Left ventricle myocardium inferior (tissue), 1 donor: Measurements from ENCODE around the gene ATXN1. TPM values are rescaled to one million over a fixed set of nuclear protein-coding genes. Genes with fewer than 3 reads are reported as not detected.

Experiments
- DNase-seq: peaks from one replicate; pipeline ENCODE4 v3.0.0-alpha.2; 2020
- H3K27ac ChIP-seq: fragments of 200-600 bp; replicated peaks from 2 replicates; pipeline ENCODE4 v1.8.0; 2021
- H3K27me3 ChIP-seq: fragments of 200-600 bp; 2 replicates; pipeline ENCODE4 v1.8.0; 2021; ENCODE audit warnings: low read depth
- H3K36me3 ChIP-seq: fragments of 200-600 bp; 2 replicates; pipeline ENCODE4 v1.8.0; 2021
- H3K4me1 ChIP-seq: fragments of 200-600 bp; 2 replicates; pipeline ENCODE4 v1.8.0; 2021
- H3K4me3 ChIP-seq: fragments of 200-600 bp; 2 replicates; pipeline ENCODE4 v1.8.0; 2021; ENCODE audit warnings: mild to moderate bottlenecking, moderate library complexity
- H3K9me3 ChIP-seq: fragments of 200-600 bp; replicated peaks from 2 replicates; pipeline ENCODE4 v1.8.0; 2021
- CTCF ChIP-seq: fragments of 200-600 bp; IDR thresholded peaks from 2 replicates; pipeline ENCODE4 v1.8.0; 2021; ENCODE audit warnings: antibody characterized with exemption, mild to moderate bottlenecking, borderline replicate concordance
- intact Hi-C: fragments of 100-400 bp; cut with micrococcal nuclease; formaldehyde crosslinking; loops from one replicate; pipeline ENCODE4 v1.11.0; 2022
- total RNA-seq: library from RNA; stranded (reverse); fragmentation: NEBNext Ultra II Directional; extraction: Animal tissue kit (Norgen Biotek cat#: 25700); gene quantifications from one replicate; pipeline ENCODE4 v1.2.1, GENCODE V29; 2021
- donor health status: DM: no; HTN: yes; CAD: no; lungs with severe emphysema.

ATXN1 gene
- total RNA-seq, 1 donor from 2014 or later = 41.5 TPM

GRCh38 chr6:16654701-16655100 lies 106.6 kb downstream of the ATXN1 start:
- TF ChIP-seq CTCF = no peak
- Histone ChIP-seq H3K4me1 (peaks cover 23% of the 10 kb centered on the region), H3K4me3 (no peak overlapping the region), H3K27me3 (no peaks in the 10 kb centered on the region), H3K9me3 (no peaks in the 10 kb centered on the region), H3K36me3 (peaks cover 5% of the 10 kb centered on the region), H3K27ac (no peak overlapping the region)
- intact Hi-C loops = no loop called here
- no peak for DNase-seq

- no peak overlapping the region for H3K27ac ChIP-seq
- no peak overlapping the region for H3K4me3 ChIP-seq
- no peaks in the 10 kb centered on the region for H3K9me3 ChIP-seq
- peaks cover 8% of the 10 kb centered on the region for H3K4me1 ChIP-seq
- no peaks in the 10 kb centered on the region for H3K27me3 ChIP-seq
- H3K36me3 ChIP-seq = peaks cover 5% of the 10 kb centered on the region
- intact Hi-C loops = no loop called here
- DNase-seq = no peak
- no peak for TF ChIP-seq CTCF
These were observed 108.0 kb downstream of the ATXN1 start for GRCh38 chr6:16653226-16653625.

- H3K4me3 ChIP-seq = no peak overlapping the region
- no peaks in the 10 kb centered on the region for H3K4me1 ChIP-seq
- no peak overlapping the region for H3K27ac ChIP-seq
- no peak for DNase-seq
- H3K36me3 ChIP-seq = peaks cover 5% of the 10 kb centered on the region
- no peaks in the 10 kb centered on the region for H3K27me3 ChIP-seq
- intact Hi-C loops = no loop called here
- no peak for TF ChIP-seq CTCF
- H3K9me3 ChIP-seq = no peaks in the 10 kb centered on the region
These were observed 109.4 kb downstream of the ATXN1 start for GRCh38 chr6:16651871-16652270.

- DNase-seq = no peak
These were observed 111.4 kb downstream of the ATXN1 start for GRCh38 chr6:16649890-16650289.

GRCh38 chr6:16649241-16649640 lies 112.0 kb downstream of the ATXN1 start:
- TF ChIP-seq CTCF = no peak
- Histone ChIP-seq H3K27me3 (no peaks in the 10 kb centered on the region), H3K9me3 (no peaks in the 10 kb centered on the region), H3K27ac (no peak overlapping the region), H3K36me3 (peaks cover 13% of the 10 kb centered on the region), H3K4me3 (no peak overlapping the region), H3K4me1 (no peaks in the 10 kb centered on the region)
- no peak for DNase-seq
- intact Hi-C loops = no loop called here

More at GRCh38 chr6:16649890-16650289, 111.4 kb downstream of the ATXN1 start:
- no peak for TF ChIP-seq CTCF
- Histone ChIP-seq H3K27me3 (no peaks in the 10 kb centered on the region), H3K4me1 (no peaks in the 10 kb centered on the region), H3K9me3 (no peaks in the 10 kb centered on the region), H3K36me3 (peaks cover 7% of the 10 kb centered on the region), H3K27ac (no peak overlapping the region), H3K4me3 (no peak overlapping the region)
- intact Hi-C loops = no loop called here

GRCh38 chr6:16648003-16648402 lies 113.3 kb downstream of the ATXN1 start:
- H3K4me3 ChIP-seq = no peak overlapping the region
- no peak overlapping the region for H3K27ac ChIP-seq
- H3K36me3 ChIP-seq = peaks cover 9% of the 10 kb centered on the region
- H3K9me3 ChIP-seq = no peaks in the 10 kb centered on the region
- H3K4me1 ChIP-seq = no peaks in the 10 kb centered on the region
- no peak for TF ChIP-seq CTCF
- intact Hi-C loops = no loop called here
- H3K27me3 ChIP-seq = no peaks in the 10 kb centered on the region
- DNase-seq = no peak
